GM12872 (cell line): ENCODE results near the gene CCHCR1.
A peak's percentile ranks its signal among the peaks of the same experiment; 100 is the strongest.

Source experiments
- TF ChIP-seq, protein P1 (sequence below): IDR thresholded peaks from 3 replicates; pipeline ENCODE4 v1.5.1; 2011; ENCODE audit warnings: low read depth, mild to moderate bottlenecking, low read length, moderate library complexity; ENCODE audit not compliant: insufficient read depth

CCHCR1 gene

DNA sequence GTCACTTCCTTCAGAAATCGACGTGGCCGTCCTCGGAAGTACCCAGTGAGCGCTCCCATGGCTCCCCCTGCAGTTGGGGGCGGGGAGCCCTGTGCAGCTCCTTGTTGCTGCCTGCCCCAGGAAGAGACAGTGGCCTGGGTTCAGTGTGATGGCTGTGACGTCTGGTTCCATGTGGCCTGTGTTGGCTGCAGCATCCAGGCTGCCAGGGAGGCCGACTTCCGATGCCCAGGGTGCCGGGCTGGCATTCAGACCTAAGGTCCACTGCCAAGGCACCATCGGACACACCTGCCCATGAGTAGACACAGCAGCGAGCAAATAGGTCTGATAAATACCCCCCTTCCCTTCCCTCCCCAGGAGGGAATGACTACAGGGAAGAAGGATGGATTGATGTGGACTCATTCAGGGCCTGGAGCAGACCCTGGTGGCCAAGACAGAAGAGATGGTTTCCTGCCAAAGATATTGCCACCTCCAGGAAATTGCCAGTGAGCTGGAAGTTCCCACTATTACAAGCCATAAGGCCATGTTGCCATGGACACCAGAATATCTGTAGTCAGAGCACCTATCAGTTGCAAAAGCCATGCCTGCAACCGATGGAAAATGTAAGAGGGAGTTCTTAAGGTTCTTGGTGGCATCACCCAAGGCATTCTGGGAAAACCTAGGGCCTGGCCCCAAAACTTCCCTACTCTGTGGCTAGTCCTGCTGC is 5.0 kb upstream of the CCHCR1 start:
- TF ChIP-seq, protein P1, sequence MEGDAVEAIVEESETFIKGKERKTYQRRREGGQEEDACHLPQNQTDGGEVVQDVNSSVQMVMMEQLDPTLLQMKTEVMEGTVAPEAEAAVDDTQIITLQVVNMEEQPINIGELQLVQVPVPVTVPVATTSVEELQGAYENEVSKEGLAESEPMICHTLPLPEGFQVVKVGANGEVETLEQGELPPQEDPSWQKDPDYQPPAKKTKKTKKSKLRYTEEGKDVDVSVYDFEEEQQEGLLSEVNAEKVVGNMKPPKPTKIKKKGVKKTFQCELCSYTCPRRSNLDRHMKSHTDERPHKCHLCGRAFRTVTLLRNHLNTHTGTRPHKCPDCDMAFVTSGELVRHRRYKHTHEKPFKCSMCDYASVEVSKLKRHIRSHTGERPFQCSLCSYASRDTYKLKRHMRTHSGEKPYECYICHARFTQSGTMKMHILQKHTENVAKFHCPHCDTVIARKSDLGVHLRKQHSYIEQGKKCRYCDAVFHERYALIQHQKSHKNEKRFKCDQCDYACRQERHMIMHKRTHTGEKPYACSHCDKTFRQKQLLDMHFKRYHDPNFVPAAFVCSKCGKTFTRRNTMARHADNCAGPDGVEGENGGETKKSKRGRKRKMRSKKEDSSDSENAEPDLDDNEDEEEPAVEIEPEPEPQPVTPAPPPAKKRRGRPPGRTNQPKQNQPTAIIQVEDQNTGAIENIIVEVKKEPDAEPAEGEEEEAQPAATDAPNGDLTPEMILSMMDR, result no peak

DNA sequence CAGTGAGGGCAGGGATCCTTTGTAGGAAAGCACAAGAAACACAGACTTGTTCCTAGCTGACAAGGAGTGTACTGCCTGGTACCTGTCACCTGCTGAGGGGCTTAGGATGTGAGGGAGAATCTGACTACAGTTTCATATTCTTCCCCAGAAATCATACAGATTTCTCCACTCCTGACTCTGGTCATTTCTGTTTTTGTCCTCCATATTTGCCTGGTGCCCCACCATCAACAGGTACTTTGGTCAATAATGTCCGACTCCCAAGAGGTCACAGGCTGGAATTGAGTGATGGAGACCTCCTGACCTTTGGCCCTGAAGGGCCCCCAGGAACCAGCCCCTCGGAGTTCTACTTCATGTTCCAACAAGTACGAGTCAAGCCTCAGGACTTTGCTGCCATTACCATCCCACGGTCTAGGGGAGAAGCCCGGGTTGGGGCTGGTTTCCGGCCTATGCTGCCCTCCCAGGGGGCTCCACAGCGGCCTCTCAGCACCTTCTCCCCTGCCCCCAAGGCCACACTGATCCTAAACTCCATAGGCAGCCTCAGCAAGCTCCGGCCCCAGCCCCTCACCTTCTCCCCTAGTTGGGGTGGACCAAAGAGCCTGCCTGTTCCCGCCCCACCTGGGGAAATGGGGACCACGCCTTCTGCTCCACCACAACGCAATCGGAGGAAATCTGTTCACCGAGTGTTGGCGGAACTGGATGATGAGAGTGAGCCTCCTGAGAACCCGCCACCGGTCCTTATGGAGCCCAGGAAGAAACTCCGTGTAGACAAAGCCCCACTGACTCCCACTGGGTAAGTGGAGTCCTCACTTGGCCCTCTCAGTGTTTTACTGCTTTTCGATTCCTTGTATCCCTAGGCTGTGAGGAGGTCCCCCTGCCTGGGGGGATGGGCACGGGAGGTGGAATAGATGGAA is 3.9 kb upstream of the CCHCR1 start:
- TF ChIP-seq, protein P1, result no peak

DNA sequence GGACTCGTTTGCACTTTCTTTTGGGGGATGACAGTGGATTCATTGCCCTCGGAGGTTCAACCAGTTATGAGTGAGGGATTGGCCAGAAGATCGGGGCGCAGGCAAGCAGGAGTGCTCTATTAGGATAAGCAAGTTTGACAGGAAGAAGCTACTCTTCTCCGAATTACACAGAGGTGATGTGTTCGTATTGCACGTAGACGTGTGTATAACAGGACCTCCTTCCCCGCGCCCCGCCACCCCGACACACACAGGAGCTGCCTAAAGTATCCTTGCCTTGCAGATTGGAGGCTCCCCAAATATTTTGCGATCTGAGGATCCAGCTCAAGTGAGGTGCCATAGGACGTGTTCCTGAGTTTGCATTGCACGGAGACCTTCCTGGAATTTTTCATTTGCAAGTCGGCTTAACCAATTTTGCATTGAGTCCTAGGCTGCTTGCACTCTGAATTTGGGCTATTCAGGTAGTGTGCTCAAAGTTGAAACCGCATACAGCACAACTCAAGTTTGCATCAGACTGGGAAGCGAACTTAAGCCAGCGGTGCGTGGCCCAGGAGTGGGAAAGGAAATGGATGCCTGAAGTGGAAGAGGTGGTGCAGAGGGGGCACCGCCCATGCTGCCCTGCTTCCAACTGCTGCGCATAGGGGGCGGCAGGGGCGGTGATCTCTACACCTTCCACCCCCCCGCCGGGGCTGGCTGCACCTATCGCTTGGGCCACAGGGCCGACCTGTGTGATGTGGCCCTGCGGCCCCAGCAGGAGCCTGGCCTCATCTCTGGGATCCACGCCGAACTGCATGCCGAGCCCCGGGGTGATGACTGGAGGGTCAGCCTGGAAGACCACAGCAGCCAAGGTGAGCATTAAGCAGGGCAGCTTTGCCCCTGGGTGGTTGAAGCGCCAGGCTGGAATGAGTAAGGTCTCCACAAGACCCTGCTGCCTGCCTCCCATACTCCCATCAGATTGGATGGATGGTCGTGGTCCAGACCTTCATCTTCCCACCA is 1.6 kb upstream of the CCHCR1 start:
- TF ChIP-seq, protein P1, result peak; percentile 42

DNA sequence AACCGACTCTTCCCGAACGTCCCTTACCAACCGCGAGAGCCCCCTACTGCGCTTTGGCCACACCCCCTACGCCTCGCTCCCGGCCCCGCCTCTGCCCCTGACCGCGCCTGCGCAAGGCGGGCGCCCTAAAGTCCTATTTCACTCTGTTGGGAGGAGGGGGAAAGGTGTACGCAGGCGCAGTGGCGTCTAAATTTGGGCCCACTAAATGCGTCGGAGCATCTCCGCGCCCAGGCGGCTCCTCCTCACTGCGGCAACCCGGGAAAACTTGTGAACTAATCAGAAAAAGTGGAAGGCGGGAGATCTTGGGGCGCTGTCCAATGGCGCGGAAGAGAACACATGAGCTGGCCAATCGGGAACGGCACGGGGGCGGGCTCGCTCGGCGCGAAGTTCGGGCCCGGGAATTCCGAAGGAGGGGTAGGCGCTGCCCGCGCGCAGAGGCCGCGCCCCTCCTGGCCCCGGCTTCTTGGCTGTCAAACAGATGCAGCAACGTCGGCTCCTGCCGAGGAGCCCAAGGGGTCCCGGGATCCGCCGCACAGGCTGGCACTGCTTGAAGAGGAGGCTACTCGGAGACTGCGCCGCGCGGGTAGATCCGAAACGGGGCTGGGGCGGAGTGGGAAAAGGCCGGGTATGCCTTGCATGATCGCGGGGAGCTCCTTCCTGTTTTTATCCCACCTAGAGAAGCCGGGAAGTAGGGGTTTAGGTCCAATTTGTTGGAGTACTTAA is 699 bp upstream of the CCHCR1 start, which contains the start of gene TCF19:
TSS of gene TCF19 (plus strand) at position 450 of the 723 bp plus-strand sequence. CDS start 881 bp downstream, outside the sequence.
- TF ChIP-seq, protein P1, result no peak

DNA sequence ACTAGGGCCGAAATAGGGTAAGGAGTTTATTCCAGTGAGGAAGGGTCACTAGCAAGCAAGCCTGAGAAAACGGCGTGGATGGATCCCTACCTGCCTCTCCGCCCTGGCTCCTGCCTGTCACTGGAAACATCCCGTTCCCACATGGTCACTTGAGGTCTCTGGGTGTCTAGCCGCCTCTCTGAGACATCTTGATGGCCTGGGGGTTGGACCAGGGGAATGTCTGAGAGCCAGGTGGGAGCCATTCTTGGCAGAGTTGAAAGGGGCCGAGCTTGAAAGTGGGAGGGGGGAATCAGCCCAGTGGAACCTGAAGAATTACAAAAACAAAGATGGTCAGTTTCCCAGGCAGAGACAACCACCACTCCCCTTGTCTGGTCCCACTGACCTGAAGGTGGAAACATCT is 961 bp downstream of the CCHCR1 start:
- TF ChIP-seq, protein P1, result no peak

DNA sequence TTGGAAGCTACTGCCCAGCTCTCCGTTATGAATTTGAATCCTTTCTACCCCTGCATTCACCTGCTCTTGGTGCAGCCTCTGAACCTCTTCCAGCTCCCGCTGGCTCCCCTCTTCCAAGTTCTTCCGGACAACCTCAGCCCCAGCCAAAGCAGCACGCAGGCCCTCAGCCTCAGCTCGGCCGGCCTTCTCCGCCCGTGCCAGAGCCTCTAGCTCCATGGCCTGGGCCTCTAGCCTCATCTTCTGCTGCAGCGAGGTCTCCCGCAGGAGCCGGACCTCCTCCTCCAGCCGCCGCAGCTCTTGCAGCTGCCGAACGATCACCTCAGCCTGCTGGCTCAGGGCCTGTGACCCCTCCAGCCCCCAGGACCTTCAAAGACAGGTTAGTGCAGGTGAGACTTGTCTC is 3.2 kb downstream of the CCHCR1 start:
- TF ChIP-seq, protein P1, result no peak
